ENCODE data around the gene CDKL5.

Gene CDKL5

GRCh38 chrX:18677161-18677869 lies 251.9 kb downstream of the CDKL5 start:
- no peak for TF ChIP-seq CTCF (conservative IDR thresholded peaks at IDR 0.05; ENCODE audit: low read length)
- DNase-seq (ENCODE audit: low read depth): no peak
- no peak overlapping the region for H3K4me3 ChIP-seq (ENCODE audit: low read length)

- no peak for DNase-seq (ENCODE audit: low read depth)
- TF ChIP-seq CTCF (conservative IDR thresholded peaks at IDR 0.05; ENCODE audit: low read length): no peak
- no peak overlapping the region for H3K4me3 ChIP-seq (ENCODE audit: low read length)
Observed at GRCh38 chrX:18681996-18682395, 256.6 kb downstream of the CDKL5 start.

GRCh38 chrX:18682979-18683387 lies 257.6 kb downstream of the CDKL5 start:
- no peak for TF ChIP-seq CTCF (conservative IDR thresholded peaks at IDR 0.05; ENCODE audit: low read length)
- no peak for DNase-seq (ENCODE audit: low read depth)
- H3K4me3 ChIP-seq (ENCODE audit: low read length): no peak overlapping the region

GRCh38 chrX:18687856-18688495 lies 262.6 kb downstream of the CDKL5 start:
- H3K4me3 ChIP-seq (ENCODE audit: low read length): no peak overlapping the region
- no peak for DNase-seq (ENCODE audit: low read depth)
- no peak for TF ChIP-seq CTCF (conservative IDR thresholded peaks at IDR 0.05; ENCODE audit: low read length)

- no peak for DNase-seq (ENCODE audit: low read depth)
- no peak for TF ChIP-seq CTCF (conservative IDR thresholded peaks at IDR 0.05; ENCODE audit: low read length)
- H3K4me3 ChIP-seq (ENCODE audit: low read length): no peak overlapping the region
Observed at GRCh38 chrX:18691431-18691830, 266.0 kb downstream of the CDKL5 start.

- no peak for TF ChIP-seq CTCF (conservative IDR thresholded peaks at IDR 0.05; ENCODE audit: low read length)
- no peak for DNase-seq (ENCODE audit: low read depth)
- H3K4me3 ChIP-seq (ENCODE audit: low read length): no peak overlapping the region
Observed at GRCh38 chrX:18692541-18692940, 267.1 kb downstream of the CDKL5 start.

- TF ChIP-seq CTCF (conservative IDR thresholded peaks at IDR 0.05; ENCODE audit: low read length): no peak
- no peak overlapping the region for H3K4me3 ChIP-seq (ENCODE audit: low read length)
- DNase-seq (ENCODE audit: low read depth): no peak
Observed at GRCh38 chrX:18696653-18697052, 271.2 kb downstream of the CDKL5 start.

Data from AG10803 (cell line).